OCI-LY7 (cell line): Measurements from ENCODE around the gene ERC1. TPM values are rescaled to one million over a fixed set of nuclear protein-coding genes. Genes with fewer than 3 reads are reported as not detected.

Experiments
- BruUV-seq: library from RNA; stranded (reverse); fragments of 400-500 nt; replicated peaks from 2 replicates; lab custom pipeline; 2021; lab: Mats Ljungman, UMichigan
- CTCF ChIA-PET: fragments of 300-600 bp; sonication (Branson Sonifier 250); formaldehyde crosslinking; loops from one replicate; lab custom pipeline; 2022; ENCODE audit warnings: antibody characterized with exemption; ENCODE audit not compliant: unreplicated experiment; lab: Charles Lee
- POLR2A ChIA-PET: fragments of 300-600 bp; sonication (Branson Sonifier 250); formaldehyde crosslinking; loops from one replicate; lab custom pipeline; 2022; ENCODE audit warnings: antibody characterized with exemption; lab: Charles Lee
- DNase-seq: peaks from one replicate; pipeline ENCODE4 v3.0.0-alpha.2; 2015; ENCODE audit warnings: low spot score
- H2AFZ ChIP-seq: fragments of 200-600 bp; sonication (generic), shearing (Covaris generic); 2 replicates; pipeline ENCODE4 v1.6.1; 2014; ENCODE audit warnings: mild to moderate bottlenecking, antibody characterized with exemption, low read length, moderate library complexity
- H3K27ac ChIP-seq: fragments of 200-600 bp; sonication (generic); 2 replicates; pipeline ENCODE4 v1.5.1; 2014; ENCODE audit warnings: mixed run types, low read depth, mild to moderate bottlenecking, moderate library complexity, low read length, inconsistent platforms; ENCODE audit not compliant: poor library complexity, severe bottlenecking
- H3K36me3 ChIP-seq: fragments of 200-600 bp; sonication (generic); 2 replicates; pipeline ENCODE4 v1.6.1; 2014; ENCODE audit warnings: mild to moderate bottlenecking, antibody characterized with exemption, low read length, moderate library complexity, mixed read lengths; ENCODE audit not compliant: insufficient read depth
- H3K4me1 ChIP-seq: fragments of 200-600 bp; sonication (generic); 2 replicates; pipeline ENCODE4 v1.5.1; 2014; ENCODE audit warnings: mild to moderate bottlenecking, low read length; ENCODE audit not compliant: insufficient read depth, poor library complexity, severe bottlenecking
- H3K4me2 ChIP-seq: fragments of 200-600 bp; sonication (generic); 2 replicates; pipeline ENCODE4 v1.6.1; 2014; ENCODE audit warnings: mild to moderate bottlenecking, low read length
- H3K4me3 ChIP-seq: fragments of 200-600 bp; sonication (generic); 2 replicates; pipeline ENCODE4 v1.5.1; 2014; ENCODE audit warnings: mild to moderate bottlenecking, low read depth, low read length; ENCODE audit not compliant: poor library complexity, severe bottlenecking
- H3K79me2 ChIP-seq: fragments of 200-600 bp; sonication (generic); 2 replicates; pipeline ENCODE4 v1.6.1; 2016; ENCODE audit warnings: low read depth, mild to moderate bottlenecking, low read length, moderate library complexity, mixed read lengths; ENCODE audit not compliant: insufficient read depth
- H3K9me2 ChIP-seq: fragments of 200-600 bp; sonication (generic); 2 replicates; pipeline ENCODE4 v1.6.1; 2016; ENCODE audit warnings: mild to moderate bottlenecking, low read length, mixed read lengths; ENCODE audit not compliant: insufficient read depth
- H3K9me3 ChIP-seq: fragments of 200-600 bp; sonication (generic); 2 replicates; pipeline ENCODE4 v1.6.1; 2014; ENCODE audit warnings: mild to moderate bottlenecking, mixed run types, low read length, mixed read lengths
- H4K20me1 ChIP-seq: fragments of 200-600 bp; sonication (generic); 2 replicates; pipeline ENCODE4 v1.6.1; 2014; ENCODE audit warnings: mild to moderate bottlenecking, antibody characterized with exemption, low read length, moderate library complexity, mixed read lengths; ENCODE audit not compliant: insufficient read depth
- EZH2phosphoT487 ChIP-seq: fragments of 200-600 bp; sonication (generic); IDR thresholded peaks from 2 replicates; pipeline ENCODE4 v1.6.1; 2018; ENCODE audit warnings: low read depth, borderline replicate concordance, mild to moderate bottlenecking, mixed run types, antibody characterized with exemption, low read length, moderate library complexity, mixed read lengths
- intact Hi-C: fragments of 100-400 bp; cut with micrococcal nuclease; formaldehyde crosslinking; loops from one replicate; pipeline ENCODE4 v1.10.0; 2022; ENCODE audit not compliant: unreplicated experiment
- total RNA-seq, 2 experiments: library from RNA; depleted of rRNA in 1 of 2; stranded (reverse); fragments of >200 nt in 1 of 2; shearing (Covaris generic) in 1 of 2; gene quantifications; 2 replicates each; pipeline ENCODE4 v1.2.3, GENCODE V29; 2014 to 2022
- TF ChIP-seq, protein P1 (sequence below): fragments of 200-600 bp; sonication (generic); conservative IDR thresholded peaks from 2 replicates; pipeline ENCODE4 v1.5.1; 2014; ENCODE audit warnings: mild to moderate bottlenecking, antibody characterized with exemption, low read length, moderate library complexity, mixed read lengths

Gene ERC1
- total RNA-seq, 2 experiments from 2014 or later = 26.9 to 86.9 TPM

DNA sequence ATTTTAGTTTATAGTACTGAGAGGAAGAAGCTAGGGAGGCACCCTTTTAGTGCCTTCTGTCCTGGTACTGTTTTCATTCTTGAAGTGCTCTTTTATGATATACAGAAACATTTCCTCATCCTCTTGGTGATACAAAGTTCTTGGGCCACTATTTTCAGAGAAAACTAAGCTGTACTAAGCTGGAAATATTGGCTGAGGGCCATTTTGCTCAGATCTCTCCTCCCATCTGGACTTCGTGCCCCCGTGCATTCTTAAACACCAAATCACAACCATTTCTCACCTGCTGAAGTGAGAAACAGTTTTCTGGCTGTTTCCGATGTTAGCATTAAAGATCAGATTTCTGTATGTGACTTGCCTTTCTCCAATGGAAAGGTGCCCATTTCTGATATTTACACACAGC lies 444.4 kb downstream of the ERC1 start:
- H3K79me2 ChIP-seq = no peaks in the 10 kb centered on the region
- H4K20me1 ChIP-seq = no peaks in the 10 kb centered on the region
- no TSS peak for BruUV-seq
- H2AFZ ChIP-seq = no peak overlapping the region
- no peaks in the 10 kb centered on the region for H3K36me3 ChIP-seq
- ChIA-PET POLR2A (interaction anchor here (1.1 to 1.3 kb wide), 2 partner anchors 11 kb away, joined by 4 to 5 read pairs; no protein-coding TSS in a partner anchor), CTCF (interaction anchor here (0.5 kb wide), 1 partner anchor 262 kb away, joined by 3 read pairs; no protein-coding TSS in a partner anchor)
- H3K4me3 ChIP-seq = no peak overlapping the region
- H3K9me2 ChIP-seq = no peaks in the 10 kb centered on the region
- no peaks in the 10 kb centered on the region for H3K4me1 ChIP-seq
- no peak overlapping the region for H3K4me2 ChIP-seq
- no peak overlapping the region for H3K27ac ChIP-seq
- H3K9me3 ChIP-seq = no peaks in the 10 kb centered on the region
- no peak for DNase-seq
- TF ChIP-seq, protein P1, sequence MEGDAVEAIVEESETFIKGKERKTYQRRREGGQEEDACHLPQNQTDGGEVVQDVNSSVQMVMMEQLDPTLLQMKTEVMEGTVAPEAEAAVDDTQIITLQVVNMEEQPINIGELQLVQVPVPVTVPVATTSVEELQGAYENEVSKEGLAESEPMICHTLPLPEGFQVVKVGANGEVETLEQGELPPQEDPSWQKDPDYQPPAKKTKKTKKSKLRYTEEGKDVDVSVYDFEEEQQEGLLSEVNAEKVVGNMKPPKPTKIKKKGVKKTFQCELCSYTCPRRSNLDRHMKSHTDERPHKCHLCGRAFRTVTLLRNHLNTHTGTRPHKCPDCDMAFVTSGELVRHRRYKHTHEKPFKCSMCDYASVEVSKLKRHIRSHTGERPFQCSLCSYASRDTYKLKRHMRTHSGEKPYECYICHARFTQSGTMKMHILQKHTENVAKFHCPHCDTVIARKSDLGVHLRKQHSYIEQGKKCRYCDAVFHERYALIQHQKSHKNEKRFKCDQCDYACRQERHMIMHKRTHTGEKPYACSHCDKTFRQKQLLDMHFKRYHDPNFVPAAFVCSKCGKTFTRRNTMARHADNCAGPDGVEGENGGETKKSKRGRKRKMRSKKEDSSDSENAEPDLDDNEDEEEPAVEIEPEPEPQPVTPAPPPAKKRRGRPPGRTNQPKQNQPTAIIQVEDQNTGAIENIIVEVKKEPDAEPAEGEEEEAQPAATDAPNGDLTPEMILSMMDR = no peak
- TF ChIP-seq EZH2phosphoT487 = no peak
- intact Hi-C loops = no loop called here

DNA sequence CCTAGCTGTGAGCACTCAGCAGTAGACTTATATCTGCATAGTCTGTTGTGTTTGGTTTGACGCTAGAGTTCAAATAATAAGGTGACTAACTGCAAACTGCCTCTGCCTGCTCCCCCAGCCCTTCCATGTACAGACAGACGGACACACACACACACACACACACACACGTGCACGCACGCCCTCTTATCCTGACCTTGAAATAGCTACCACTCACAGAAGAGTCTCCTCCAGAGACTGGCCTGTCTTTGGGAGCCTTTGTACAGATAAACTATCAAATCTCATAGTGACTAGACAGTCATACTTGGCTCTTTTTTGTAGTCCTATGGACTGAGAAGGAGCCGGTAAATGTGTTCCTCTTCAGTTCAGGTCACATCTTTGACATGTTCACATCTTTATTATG lies 445.0 kb downstream of the ERC1 start:
- H3K9me3 ChIP-seq = no peaks in the 10 kb centered on the region
- H3K27ac ChIP-seq = no peak overlapping the region
- no peaks in the 10 kb centered on the region for H3K79me2 ChIP-seq
- no peaks in the 10 kb centered on the region for H3K36me3 ChIP-seq
- H3K4me2 ChIP-seq = no peak overlapping the region
- intact Hi-C loops = no loop called here
- H4K20me1 ChIP-seq = no peaks in the 10 kb centered on the region
- CTCF ChIA-PET = no interaction called here
- no peak overlapping the region for H3K4me3 ChIP-seq
- TF ChIP-seq, protein P1 = no peak
- no peak for TF ChIP-seq EZH2phosphoT487
- H2AFZ ChIP-seq = no peak overlapping the region
- no TSS peak for BruUV-seq
- no peak for DNase-seq
- no peaks in the 10 kb centered on the region for H3K4me1 ChIP-seq
- POLR2A ChIA-PET = interaction anchor here (1.1 to 1.3 kb wide), 2 partner anchors 10 to 11 kb away, joined by 4 to 5 read pairs; no protein-coding TSS in a partner anchor
- H3K9me2 ChIP-seq = no peaks in the 10 kb centered on the region

DNA sequence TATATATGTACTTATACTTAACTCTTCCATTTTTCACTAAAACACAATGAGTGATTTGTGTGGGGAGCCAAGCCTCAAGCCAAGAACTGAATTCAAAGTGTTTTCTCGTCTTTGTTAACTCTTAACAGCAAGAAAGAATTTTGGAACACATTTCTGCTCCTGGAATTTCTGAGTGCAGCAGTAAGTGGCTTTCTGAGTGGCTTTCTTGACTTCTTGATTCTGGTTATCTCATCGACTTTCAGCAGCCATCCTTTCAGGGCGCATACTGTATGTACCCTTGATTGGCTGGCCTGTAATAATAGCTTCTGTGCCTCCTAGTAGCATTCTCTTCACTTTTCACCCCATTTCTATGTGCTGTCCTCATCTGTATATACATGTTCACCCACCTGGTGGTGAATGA lies 446.0 kb downstream of the ERC1 start:
- no TSS peak for BruUV-seq

More for the DNA sequence above, 446.0 kb downstream of the ERC1 start:
- Histone ChIP-seq H3K27ac (no peak overlapping the region), H3K4me1 (no peaks in the 10 kb centered on the region), H4K20me1 (no peaks in the 10 kb centered on the region), H3K4me3 (no peak overlapping the region), H3K36me3 (no peaks in the 10 kb centered on the region), H3K9me2 (no peaks in the 10 kb centered on the region), H3K79me2 (no peaks in the 10 kb centered on the region), H3K9me3 (no peaks in the 10 kb centered on the region), H2AFZ (no peak overlapping the region), H3K4me2 (no peak overlapping the region)
- TF ChIP-seq, protein P1 = no peak
- TF ChIP-seq EZH2phosphoT487 = no peak
- ChIA-PET POLR2A (no interaction called here), CTCF (no interaction called here)
- intact Hi-C loops = no loop called here
- no peak for DNase-seq
